Neural cell (in vitro differentiated cells): ENCODE measurements around the gene ZDHHC12. TPM values are rescaled to one million over a fixed set of nuclear protein-coding genes. Genes with fewer than 3 reads are reported as not detected.

Source experiments
- H2AFZ ChIP-seq: fragments of 200-600, 300-800 bp; sonication (generic), shearing (Covaris generic); 2 replicates; pipeline ENCODE4 v1.6.0; 2014; ENCODE audit warnings: low read depth, mild to moderate bottlenecking, antibody characterized with exemption, low read length, moderate library complexity
- H3F3A ChIP-seq: fragments of 200-600 bp; shearing (Covaris generic); 2 replicates; pipeline ENCODE4 v1.6.1; 2016; ENCODE audit warnings: mild to moderate bottlenecking, moderate library complexity, mixed read lengths, antibody characterized with exemption, low read length; ENCODE audit not compliant: insufficient read depth, poor library complexity, severe bottlenecking
- H3K27ac ChIP-seq: fragments of 200-600, 300-800 bp; sonication (generic), shearing (Covaris generic); 2 replicates; pipeline ENCODE4 v1.5.1; 2014; ENCODE audit warnings: mild to moderate bottlenecking, low read length, moderate library complexity
- H3K27me3 ChIP-seq: fragments of 300-800, 200-600 bp; sonication (generic), shearing (Covaris generic); 2 replicates; pipeline ENCODE4 v1.6.0; 2014; ENCODE audit warnings: mild to moderate bottlenecking, low read depth, low read length, moderate library complexity; ENCODE audit not compliant: insufficient read depth
- H3K36me3 ChIP-seq: fragments of 300-800, 200-600 bp; sonication (generic), shearing (Covaris generic); 2 replicates; pipeline ENCODE4 v1.5.1; 2014; ENCODE audit warnings: mild to moderate bottlenecking, antibody characterized with exemption, low read length, moderate library complexity; ENCODE audit not compliant: insufficient read depth
- H3K4me2 ChIP-seq: fragments of 300-800, 200-600 bp; sonication (generic), shearing (Covaris generic); 2 replicates; pipeline ENCODE4 v1.6.0; 2014; ENCODE audit warnings: mild to moderate bottlenecking, low read length
- H3K4me3 ChIP-seq: fragments of 300-800, 200-600 bp; sonication (generic), shearing (Covaris generic); 2 replicates; pipeline ENCODE4 v1.5.1; 2014; ENCODE audit warnings: mild to moderate bottlenecking, low read length, moderate library complexity
- H3K79me2 ChIP-seq: fragments of 200-600 bp; shearing (Covaris generic); replicated peaks from 2 replicates; pipeline ENCODE4 v1.6.0; 2014; ENCODE audit warnings: mild to moderate bottlenecking, low read length, moderate library complexity; ENCODE audit not compliant: insufficient read depth
- H3K9ac ChIP-seq: fragments of 300-800, 200-600 bp; sonication (generic), shearing (Covaris generic); 2 replicates; pipeline ENCODE4 v1.6.1; 2016; ENCODE audit warnings: mild to moderate bottlenecking, low read length, mixed read lengths
- H3K9me2 ChIP-seq: fragments of 200-600 bp; shearing (Covaris generic); 2 replicates; pipeline ENCODE4 v1.6.1; 2016; ENCODE audit warnings: mild to moderate bottlenecking, low read length, mixed read lengths; ENCODE audit not compliant: insufficient read depth
- H3K9me3 ChIP-seq: fragments of 200-600, 300-800 bp; sonication (generic), shearing (Covaris generic); 2 replicates; pipeline ENCODE4 v1.6.1; 2016; ENCODE audit warnings: mild to moderate bottlenecking, mixed run types, low read length, moderate library complexity, mixed read lengths
- H4K20me1 ChIP-seq: fragments of 200-600 bp; shearing (Covaris generic); 2 replicates; pipeline ENCODE4 v1.6.1; 2016; ENCODE audit warnings: mild to moderate bottlenecking, mixed run types; ENCODE audit not compliant: insufficient read depth
- CTCF ChIP-seq: fragments of 450-650 bp; IDR thresholded peaks from 2 replicates; pipeline ENCODE4 v1.5.1; 2014; ENCODE audit warnings: antibody characterized with exemption, mild to moderate bottlenecking, moderate library complexity; ENCODE audit not compliant: poor library complexity, severe bottlenecking
- EP300 ChIP-seq: fragments of 450-650 bp; conservative IDR thresholded peaks from 2 replicates; pipeline ENCODE4 v1.6.1; 2014; ENCODE audit warnings: antibody characterized with exemption, mild to moderate bottlenecking, moderate library complexity; ENCODE audit not compliant: poor library complexity, severe bottlenecking
- EZH2 ChIP-seq: fragments of 200-600, 300-800 bp; shearing (Covaris generic), sonication (generic); IDR thresholded peaks from 2 replicates; pipeline ENCODE4 v1.6.1; 2014; ENCODE audit warnings: antibody characterized with exemption, low read length, borderline replicate concordance, mild to moderate bottlenecking; ENCODE audit not compliant: insufficient read depth, poor library complexity, severe bottlenecking
- MXI1 ChIP-seq: fragments of 450-650 bp; conservative IDR thresholded peaks from 2 replicates; pipeline ENCODE4 v1.6.1; 2014; ENCODE audit warnings: antibody characterized with exemption, mild to moderate bottlenecking; ENCODE audit not compliant: poor library complexity, severe bottlenecking
- POLR2AphosphoS5 ChIP-seq: IDR thresholded peaks from 2 replicates; pipeline ENCODE4 v1.6.1; 2012
- RAD21 ChIP-seq: fragments of 450-650 bp; conservative IDR thresholded peaks from 2 replicates; pipeline ENCODE4 v1.6.1; 2014; ENCODE audit warnings: antibody characterized with exemption, mild to moderate bottlenecking, moderate library complexity
- REST ChIP-seq: IDR thresholded peaks from 2 replicates; pipeline ENCODE4 v1.6.1; 2012; ENCODE audit warnings: borderline replicate concordance
- SMC3 ChIP-seq: fragments of 450-650 bp; conservative IDR thresholded peaks from 2 replicates; pipeline ENCODE4 v1.6.1; 2014; ENCODE audit warnings: antibody characterized with exemption, mild to moderate bottlenecking, moderate library complexity; ENCODE audit not compliant: poor library complexity
- TAF1 ChIP-seq: IDR thresholded peaks from 2 replicates; pipeline ENCODE4 v1.6.1; 2012; ENCODE audit warnings: low read depth
- polyA plus RNA-seq: library from polyadenylated mRNA; depleted of rRNA; stranded (reverse); fragments of >200 nt; gene quantifications from 2 replicates; pipeline ENCODE4 v1.2.3, GENCODE V29; 2014

ZDHHC12 gene
- polyA plus RNA-seq, 1 donor from 2014 or later = 0.09 TPM

- H4K20me1 ChIP-seq = no peaks in the 10 kb centered on the region
- TF ChIP-seq RAD21 (no peak), REST (no peak), TAF1 (no peak), POLR2AphosphoS5 (no peak), EP300 (no peak), MXI1 (no peak), EZH2 (no peak), SMC3 (no peak), CTCF (no peak)
These were observed 17.1 kb downstream of the ZDHHC12 start for GRCh38 chr9:128706671-128707381.

GRCh38 chr9:128706045-128706444 is 17.9 kb downstream of the ZDHHC12 start:
- TF ChIP-seq SMC3 (no peak), EP300 (no peak), POLR2AphosphoS5 (no peak), REST (no peak), CTCF (no peak), RAD21 (no peak), TAF1 (no peak), EZH2 (no peak), MXI1 (no peak)
- H3F3A ChIP-seq = no peaks in the 10 kb centered on the region
- no peak overlapping the region for H2AFZ ChIP-seq
- H4K20me1 ChIP-seq = no peaks in the 10 kb centered on the region
- H3K27ac ChIP-seq = no peak overlapping the region
- H3K36me3 ChIP-seq = no peaks in the 10 kb centered on the region
- H3K9me3 ChIP-seq = no peaks in the 10 kb centered on the region
- no peak overlapping the region for H3K4me3 ChIP-seq
- H3K79me2 ChIP-seq = no peaks in the 10 kb centered on the region
- peaks cover 3% of the 10 kb centered on the region for H3K27me3 ChIP-seq
- no peak overlapping the region for H3K9ac ChIP-seq
- no peaks in the 10 kb centered on the region for H3K9me2 ChIP-seq
- H3K4me2 ChIP-seq = no peak overlapping the region

More at GRCh38 chr9:128706671-128707381, 17.1 kb downstream of the ZDHHC12 start:
- Histone ChIP-seq H3K27ac (no peak overlapping the region), H2AFZ (no peak overlapping the region), H3K36me3 (no peaks in the 10 kb centered on the region), H3K9ac (no peak overlapping the region), H3K79me2 (no peaks in the 10 kb centered on the region), H3K4me2 (no peak overlapping the region), H3K9me2 (no peaks in the 10 kb centered on the region), H3K4me3 (no peak overlapping the region), H3K27me3 (peaks cover 3% of the 10 kb centered on the region), H3F3A (no peaks in the 10 kb centered on the region), H3K9me3 (no peaks in the 10 kb centered on the region)
